ENCODE measurements around the gene PEF1.

The PEF1 gene, protein sequence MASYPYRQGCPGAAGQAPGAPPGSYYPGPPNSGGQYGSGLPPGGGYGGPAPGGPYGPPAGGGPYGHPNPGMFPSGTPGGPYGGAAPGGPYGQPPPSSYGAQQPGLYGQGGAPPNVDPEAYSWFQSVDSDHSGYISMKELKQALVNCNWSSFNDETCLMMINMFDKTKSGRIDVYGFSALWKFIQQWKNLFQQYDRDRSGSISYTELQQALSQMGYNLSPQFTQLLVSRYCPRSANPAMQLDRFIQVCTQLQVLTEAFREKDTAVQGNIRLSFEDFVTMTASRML

DNA sequence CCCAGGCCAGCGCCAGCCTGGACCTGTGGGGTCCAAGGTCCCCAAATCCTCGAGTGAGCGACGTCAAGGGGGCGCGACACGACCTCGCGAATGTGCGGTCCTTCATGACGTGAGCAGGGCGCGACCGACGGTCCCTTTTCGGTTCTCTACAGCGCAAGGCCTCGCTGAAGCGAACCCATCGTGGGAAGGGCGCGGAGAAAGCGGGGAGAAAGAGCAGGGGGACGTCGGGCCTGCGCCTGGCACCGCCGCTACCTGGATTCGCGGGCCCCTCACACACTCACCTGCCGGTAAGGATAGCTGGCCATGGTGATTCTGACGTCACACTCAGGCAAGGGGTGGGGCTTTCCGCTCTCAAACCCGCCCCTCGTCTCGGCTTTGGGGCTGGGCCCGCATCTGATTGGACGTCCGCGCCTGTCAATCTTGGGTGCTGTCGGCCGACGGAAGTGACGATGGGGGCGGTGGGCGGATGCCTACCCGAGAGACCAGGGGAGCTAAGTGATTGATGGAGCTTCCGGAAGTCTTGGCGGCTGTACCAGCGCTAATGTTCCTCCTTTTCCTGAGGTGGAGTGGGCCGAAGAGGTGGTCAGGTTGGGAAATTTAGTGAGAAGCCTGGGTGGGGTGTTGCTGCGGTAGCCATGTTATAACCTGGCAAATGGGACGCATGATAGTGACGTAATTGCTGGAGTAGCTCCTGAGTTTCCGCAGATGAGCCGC is at the start of gene PEF1:
Gene PEF1, minus strand, starts transcription at position 317 of the 714 bp plus-strand sequence. Its CDS starts 12 bp downstream, at position 305.
- DNase-seq (ENCODE audit: low read depth in 2 of 2), result peak; percentile 98 to 99

DNA sequence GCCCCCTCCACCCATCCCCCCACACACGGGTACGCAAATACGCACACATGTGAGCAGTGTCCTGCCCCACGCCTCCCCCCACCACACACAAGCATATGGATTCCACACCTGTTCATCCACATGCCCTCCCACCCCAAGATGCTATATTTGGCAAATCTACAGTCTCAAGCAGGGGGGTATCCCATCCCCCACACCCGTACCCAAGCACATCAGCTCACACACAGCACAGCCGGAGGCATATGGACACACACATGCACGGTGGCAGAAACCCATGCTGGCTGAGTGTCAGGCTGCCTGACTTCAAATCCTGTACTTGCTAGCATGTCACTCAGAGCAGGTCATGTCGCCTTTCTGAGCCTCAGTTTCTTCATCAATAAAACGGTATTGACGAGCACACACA is 48.6 kb upstream of the PEF1 start:
- no peak for DNase-seq (ENCODE audit: low read depth in 2 of 2)

DNA sequence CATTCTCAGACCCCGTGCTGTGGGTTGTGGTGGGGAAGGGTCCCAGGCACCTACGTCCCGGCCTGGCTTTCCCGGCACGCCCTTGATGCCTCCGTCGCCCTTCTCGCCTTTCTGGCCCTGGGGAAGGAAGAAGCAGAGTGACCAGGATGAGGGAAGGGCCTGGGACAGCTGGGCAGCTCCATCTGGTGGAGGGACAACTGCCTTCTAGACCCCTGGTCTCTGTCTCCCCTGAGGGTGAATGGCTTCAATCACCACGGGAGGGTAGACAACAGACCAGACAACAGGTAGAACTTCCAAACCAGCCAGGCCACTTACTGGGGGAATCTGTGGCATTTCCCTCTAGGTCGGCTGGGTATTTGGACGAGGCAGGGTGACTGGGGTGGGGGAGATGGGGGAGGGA is 47.3 kb upstream of the PEF1 start:
- DNase-seq (ENCODE audit: low read depth in 2 of 2), result no peak

DNA sequence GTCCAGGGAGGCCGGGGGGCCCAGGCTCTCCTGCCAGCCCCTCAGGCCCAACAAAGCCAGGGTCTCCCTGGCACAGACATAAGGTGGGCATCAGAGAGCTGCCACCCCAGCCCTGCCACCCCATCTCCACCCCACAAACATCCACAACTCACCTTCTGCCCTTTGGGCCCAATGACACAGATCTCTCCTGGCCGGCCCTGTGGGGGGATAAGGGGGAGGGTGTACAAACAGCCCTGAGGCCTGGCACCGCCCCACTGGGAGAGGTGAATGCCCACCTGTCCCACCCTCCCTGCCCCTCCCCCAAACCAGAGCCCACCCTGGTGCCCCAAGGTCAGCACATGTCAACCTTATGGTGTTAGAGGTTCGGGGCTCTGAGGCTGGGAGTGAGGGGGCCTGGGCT is 46.8 kb upstream of the PEF1 start:
- no peak for DNase-seq (ENCODE audit: low read depth in 2 of 2)

DNA sequence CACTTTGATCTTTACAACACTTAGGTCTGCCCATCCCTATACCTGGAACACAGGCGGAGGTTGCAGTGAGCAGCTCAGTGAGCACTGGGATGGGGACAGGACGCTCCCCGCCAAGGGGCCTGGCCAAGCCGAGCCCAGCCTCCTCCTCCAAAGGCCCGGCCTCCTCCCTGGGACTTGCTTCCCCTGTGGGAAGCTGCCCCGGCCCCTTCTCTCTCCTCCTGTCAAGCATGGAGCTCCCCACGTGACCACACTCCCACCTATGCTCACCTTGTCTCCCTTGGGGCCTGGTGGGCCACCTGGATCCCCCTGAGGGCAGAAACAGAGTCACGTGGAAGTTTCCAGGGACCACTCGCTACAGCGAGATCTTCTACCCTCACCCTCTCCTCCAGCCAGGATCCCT is 46.2 kb upstream of the PEF1 start:
- no peak for DNase-seq (ENCODE audit: low read depth in 2 of 2)

DNA sequence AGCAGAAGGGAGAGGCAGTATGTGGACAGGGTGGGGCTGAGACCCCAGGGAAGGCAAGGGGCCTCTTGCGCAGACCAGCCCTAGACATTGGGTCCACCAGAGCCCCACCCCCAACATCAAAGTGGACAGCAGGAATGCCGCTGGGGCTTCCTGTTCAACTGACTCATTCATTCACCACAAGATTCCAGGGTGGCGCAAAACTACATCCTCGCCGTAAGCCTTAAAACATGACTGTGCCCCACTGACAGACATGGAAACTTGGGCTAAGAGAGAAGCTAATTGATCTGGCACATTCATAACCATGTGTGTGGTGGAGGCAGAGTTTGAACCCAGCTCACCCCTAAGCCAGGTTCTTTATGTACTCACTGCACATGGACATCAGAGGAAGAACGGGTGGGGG is 45.2 kb upstream of the PEF1 start:
- DNase-seq (ENCODE audit: low read depth in 2 of 2), result no peak

DNA sequence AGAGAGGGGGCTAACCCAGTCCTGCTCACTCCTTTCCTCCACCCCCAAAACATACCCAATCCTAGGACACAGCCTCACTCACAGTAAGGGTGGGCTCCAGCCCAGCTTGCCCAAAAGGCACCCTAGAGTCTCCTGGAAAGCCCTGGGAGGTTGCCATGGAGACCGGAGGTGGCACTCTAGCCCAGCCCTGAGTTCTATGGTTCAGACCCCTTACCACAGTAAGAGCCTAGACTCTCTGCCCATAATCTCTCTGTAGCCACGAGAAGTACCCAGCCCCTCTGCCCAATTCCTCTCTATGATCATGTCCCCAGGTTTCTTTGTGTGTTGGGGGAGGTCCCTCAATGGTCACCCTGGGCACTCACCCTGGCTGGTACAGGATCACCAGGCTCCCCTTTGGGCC is 44.7 kb upstream of the PEF1 start:
- no peak for DNase-seq (ENCODE audit: low read depth in 2 of 2)

DNA sequence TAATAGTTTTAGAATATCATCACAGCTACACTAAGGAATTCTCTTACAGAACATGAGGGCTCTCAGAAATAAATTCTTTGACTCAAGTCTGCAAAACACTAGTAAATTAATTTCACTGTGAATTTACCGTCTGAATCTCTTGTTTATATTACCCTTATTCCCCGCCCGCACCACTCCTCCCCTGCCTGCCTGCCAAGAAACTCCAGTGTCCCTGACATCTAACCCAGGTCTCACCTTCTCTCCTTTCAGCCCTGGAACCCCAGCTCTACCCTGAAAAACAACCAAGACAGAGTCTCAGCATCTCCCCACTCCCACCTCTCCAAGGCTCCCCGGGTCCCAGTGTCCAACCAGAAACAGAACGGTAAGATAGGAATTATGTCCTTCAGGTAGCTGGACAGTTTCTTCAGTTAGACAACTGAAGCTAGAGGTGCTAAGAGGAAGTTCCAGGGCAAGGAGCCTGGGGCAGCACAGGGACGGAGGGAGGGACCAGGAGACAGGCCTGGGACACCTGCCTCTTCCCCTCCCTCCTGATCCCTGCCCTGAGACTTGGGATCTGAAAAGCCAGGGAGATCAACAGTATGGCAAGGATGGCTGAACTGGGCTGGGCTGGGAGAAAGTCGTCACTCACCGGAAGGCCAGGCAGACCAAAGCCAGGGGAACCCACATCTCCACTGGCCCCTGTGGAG is 43.7 kb upstream of the PEF1 start:
- no peak for DNase-seq (ENCODE audit: low read depth in 2 of 2)

DNA sequence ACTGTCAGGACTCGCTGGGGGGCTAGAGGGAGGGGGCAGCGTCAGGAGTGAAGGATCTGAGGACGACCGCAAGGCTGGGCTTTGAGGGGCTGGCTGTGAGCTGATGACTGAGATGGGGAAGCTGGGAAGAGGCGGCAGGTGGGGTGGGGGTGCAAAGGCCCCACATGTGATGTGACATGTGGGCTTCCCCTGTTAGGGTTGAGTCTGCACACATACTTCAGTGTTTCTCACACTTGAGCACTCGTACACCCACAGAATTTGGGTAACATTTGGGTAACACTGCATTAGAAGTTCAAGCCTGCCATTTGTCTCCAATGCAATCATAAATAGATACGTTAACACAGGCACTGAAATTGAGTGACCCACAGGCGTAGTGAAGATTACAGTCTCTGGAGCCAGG is 42.9 kb upstream of the PEF1 start:
- no peak for DNase-seq (ENCODE audit: low read depth in 2 of 2)

DNA sequence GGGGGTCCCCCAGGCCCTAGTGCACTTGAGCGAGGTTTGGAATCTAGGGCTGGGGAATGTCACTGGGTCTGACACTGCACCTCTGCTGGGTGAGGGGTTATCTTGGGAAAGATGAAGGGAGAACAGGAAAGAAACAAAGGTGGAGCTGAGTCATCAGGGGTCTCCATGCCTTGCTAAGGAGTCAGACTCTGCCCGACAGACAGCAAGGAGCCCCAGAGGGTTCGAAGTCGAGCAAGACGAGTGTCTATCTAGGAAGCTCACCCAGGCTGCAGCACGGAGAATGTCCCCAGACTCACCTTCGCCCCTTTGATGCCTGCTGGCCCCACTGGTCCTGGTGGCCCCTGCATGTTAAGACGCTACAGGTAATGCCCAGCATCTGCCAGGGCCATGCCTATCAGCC is 41.1 kb upstream of the PEF1 start:
- DNase-seq (ENCODE audit: low read depth in 2 of 2), result no peak

DNA sequence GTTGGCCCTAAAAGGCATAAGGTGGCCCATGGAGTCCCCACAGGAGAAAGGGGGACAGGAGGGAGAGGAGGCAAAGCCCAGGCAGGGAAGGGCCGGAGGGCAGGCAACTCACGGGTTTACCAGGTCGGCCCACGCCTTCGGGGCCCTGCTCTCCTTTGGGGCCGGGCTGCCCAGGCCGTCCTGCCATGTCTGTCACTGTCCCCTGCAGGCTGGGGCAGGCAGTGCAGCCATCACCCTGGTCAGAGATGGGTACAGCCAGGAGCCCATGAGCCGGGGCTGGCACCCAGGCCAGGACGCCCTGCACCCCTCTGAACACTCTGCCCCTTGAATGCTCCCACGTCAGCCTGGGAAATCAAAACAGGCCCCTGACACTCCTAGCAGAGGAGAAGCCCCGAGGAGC is 39.3 kb upstream of the PEF1 start:
- DNase-seq (ENCODE audit: low read depth in 2 of 2), result no peak

DNA sequence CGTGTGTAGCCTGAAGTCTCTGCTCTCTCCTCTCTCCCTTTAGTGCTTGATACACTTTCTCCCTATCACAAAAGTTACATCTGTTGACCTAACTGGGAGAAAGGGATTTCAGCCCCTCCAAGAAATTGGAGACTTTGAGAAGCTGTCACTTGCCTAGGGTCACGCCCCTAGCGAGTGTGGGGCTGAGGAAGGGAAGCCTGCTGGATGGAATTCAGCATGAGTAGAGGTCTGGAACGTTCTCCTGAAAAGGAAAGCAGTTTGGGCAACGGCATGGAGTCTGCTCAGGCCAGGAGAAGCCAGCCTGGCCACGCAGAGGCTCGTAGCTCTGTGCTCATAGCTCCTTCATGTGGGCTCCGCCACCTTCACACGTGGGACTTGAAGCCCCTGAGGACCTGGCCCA is 36.7 kb upstream of the PEF1 start:
- DNase-seq (ENCODE audit: low read depth in 2 of 2), result no peak

DNA sequence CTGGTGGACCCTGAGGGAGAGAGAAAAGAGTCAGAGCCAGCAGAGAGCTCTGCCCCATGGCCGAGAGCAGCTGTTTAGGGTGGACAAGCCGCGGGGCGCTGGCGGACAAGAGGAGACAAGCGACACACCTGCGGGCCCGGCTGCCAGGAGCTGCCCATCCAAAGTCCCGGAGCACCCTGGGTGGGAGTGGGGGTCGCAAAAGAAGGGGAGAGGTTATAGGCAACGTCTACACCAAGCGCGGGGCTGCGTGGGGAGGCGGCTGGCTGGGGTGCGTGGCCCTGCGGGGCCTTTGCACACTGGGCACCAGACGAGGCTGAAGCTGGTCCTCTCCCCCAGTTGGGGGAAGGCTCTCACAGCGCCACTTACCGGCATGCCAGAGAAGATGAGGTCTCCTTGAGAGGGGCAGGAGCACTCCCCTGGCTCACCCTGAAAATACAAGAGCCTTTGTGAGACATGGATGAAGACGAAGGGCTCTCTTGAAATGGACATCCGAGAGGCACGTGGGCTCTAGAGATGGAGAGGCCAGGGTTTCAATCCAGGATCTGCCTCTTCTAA is 35.1 kb upstream of the PEF1 start:
- DNase-seq (ENCODE audit: low read depth in 2 of 2), result no peak

DNA sequence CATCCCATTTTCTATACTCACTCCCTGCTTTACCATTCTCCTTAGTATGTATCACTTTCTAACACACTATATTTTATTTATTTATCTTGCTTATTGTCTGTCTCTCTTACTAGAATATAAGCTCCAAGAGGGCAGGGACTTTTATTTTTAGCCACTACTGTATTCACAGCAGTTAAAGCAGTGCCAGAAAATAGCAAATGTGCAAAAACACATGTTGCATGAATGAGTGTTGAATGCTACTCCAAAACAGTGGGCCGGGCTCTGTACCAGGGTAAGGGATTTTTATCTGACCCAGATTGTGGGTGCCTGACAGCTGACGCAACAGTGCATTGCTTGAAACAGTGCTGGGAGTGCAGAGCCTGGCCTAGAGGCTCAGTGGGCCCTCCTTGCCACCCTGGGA is 34.4 kb upstream of the PEF1 start:
- DNase-seq (ENCODE audit: low read depth in 2 of 2), result no peak

DNA sequence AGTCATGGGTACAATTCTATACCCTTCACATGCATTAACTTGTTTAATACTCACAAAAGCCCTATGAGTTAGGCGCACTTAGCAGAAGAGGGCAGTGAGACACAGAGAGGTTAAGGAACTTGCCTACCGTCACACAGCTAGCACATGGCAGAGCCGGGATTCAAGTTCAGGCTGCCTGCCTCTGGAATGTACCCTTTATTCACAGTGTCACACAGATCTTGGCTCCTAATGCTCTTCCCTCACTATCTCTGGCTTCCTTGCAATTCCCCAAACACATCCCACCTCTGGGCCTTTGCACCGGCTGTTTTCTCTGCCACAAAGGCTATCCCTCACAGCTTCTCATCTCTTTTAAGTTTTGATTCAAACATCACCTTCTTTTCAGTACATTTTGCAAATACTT is 34.0 kb upstream of the PEF1 start:
- DNase-seq (ENCODE audit: low read depth in 2 of 2), result no peak

DNA sequence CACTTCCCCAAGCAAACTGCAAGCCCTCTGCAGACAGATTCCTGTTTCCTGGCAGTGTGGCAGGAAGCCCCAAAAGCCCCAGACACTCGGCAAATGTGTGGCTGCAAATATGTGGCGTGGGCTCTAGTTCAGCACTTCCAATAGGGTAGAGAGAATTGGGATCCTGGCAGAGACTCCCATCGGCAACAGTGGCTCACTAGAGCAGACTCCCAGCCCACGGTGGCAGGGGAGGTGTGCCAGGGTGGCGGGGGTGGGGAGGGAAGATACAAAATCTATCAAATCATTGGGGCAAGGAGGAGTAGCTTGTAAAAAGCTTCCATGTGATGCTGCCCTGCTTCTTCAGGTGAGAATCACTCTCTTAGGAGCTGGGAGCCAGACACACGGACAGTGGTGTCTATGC is 33.3 kb upstream of the PEF1 start:
- no peak for DNase-seq (ENCODE audit: low read depth in 2 of 2)

DNA sequence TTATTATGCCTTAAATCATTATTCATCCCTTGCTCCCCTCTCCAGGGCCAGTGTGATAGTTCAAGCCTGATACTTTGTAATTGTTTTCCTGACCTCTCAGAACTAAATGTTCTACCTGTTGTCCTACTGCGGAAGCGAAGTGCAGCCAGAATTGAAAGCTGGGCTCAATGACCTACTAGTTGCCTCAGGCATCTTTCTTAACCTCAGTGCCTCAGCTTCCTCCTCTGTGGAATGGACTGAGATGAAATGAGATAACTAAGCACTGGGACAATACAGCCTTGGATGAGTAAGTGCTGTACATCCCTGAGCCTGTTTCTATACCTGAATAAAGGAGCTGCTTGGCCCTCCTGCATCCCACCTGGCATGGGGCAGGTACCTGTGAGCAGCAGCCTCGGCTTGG is 32.7 kb upstream of the PEF1 start:
- no peak for DNase-seq (ENCODE audit: low read depth in 2 of 2)

DNA sequence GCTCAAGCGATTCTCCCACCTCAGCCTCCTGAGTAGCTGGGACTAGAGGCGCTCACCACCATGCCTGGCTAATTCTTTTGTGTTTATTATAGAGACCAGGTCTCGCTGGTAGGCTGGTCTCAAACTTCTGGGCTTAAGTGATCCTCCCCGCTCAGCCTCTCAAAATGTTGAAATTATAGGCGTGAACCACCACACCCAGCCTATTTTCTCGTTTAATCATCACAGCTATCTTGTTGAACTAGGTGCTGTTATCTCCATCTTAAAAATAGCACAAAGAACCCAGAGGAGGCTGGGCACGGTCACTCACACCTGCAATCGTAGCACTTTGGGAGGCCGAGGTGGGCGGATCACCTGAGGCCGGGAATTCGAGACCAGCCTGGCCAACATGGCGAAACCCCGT is 31.1 kb upstream of the PEF1 start:
- no peak for DNase-seq (ENCODE audit: low read depth in 2 of 2)

DNA sequence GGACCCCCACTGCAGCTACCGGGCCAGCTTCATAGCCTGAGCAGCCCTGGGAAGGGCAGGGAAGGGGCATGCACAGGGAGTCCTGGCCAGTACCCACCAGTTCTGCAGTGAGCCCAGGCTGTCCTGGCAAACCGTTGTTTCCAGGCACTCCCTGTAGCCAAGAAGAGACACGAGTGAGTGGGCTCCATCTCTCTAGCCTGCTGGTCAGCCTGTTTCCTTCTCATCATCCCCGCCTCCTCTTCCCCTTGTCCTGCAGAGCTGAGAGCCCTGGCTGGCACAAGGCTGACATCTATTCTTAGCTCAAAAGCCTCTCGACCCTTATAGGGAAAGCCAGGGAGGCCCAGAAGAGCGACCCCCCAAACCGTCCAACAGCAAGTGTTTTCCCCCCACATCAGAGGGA is 30.5 kb upstream of the PEF1 start:
- DNase-seq (ENCODE audit: low read depth in 2 of 2), result no peak

DNA sequence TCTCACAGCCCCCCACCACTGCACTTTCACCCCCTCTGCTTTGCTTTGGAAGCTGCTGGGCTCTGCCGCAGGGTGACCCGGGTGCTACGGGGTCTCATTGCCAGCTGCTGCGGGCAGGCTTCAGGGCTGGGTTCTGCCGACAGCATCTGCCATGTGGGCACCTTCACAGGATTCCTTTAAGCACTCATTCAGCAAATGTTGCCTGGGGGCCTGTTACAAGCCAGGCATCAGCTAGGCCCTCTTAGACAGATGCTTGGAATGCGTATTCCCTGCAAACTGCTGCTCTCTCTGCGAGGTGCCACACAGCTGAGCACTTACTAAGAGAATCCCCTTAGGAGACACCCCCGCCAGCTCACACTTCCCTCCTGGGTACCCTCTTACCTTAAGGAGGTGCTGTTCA is 29.9 kb upstream of the PEF1 start:
- DNase-seq (ENCODE audit: low read depth in 2 of 2), result no peak

DNA sequence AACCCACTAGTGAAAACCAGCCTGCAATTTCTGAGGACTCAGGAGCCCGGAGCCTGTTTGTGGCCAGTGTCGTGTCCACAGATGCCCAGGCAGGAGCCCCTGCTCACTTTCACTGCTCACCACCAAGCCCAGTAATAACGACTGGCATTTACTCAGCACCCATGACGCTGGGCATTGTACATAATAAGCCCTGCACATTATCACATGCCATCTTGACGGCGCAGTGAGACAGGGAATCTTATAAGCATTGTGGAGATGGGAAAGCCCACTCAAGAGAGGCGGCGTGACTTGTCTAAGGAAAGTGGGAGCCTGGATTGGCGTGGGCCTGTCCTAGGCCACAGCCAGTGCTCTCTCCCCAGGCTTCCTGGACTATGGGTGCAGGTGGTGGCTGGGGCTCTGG is 28.8 kb upstream of the PEF1 start:
- no peak for DNase-seq (ENCODE audit: low read depth in 2 of 2)

DNA sequence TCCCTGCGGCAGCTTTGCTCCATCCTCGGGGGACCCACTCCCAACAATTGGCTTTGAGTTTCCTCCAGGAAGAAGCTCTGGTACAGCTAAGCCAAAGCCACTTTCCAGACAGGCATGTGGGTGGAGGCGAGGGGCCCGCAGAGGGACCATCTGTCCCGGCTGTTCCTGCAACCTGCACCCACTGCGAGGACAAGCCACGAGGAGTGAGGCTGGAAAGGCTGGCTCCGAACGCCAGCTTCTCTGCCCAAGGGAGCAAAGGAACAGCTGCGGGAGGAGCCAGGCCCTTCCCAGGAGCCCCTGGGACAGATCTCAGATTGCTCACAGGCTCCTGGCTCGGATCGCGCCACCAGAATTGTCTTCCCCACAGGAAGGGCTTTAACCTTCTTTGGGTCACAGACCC is 28.3 kb upstream of the PEF1 start:
- DNase-seq (ENCODE audit: low read depth in 2 of 2), result no peak

Measured in stimulated activated CD8-positive, alpha-beta memory T cell treated with anti-CD3 and anti-CD28 coated beads, Interleukin-2, amount 100 ng/mL, for 1 hour (primary cell).